ENCODE results near the gene SKI.

GRCh38 chr1:2327841-2328240, 99.7 kb downstream of the SKI start:
- TF ChIP-seq CTCF (IDR thresholded peaks at IDR 0.05; ENCODE audit: low read depth, low read length, poor library complexity, severe bottlenecking) (no peak), EZH2phosphoT487 (IDR thresholded peaks at IDR 0.05; ENCODE audit: borderline replicate concordance, low read length) (no peak)
